ENCODE data around the gene ARGLU1.

ARGLU1 gene

GRCh38 chr13:106581225-106581624 lies 13.3 kb upstream of the ARGLU1 start:
- DNase-seq, result no peak

DNA sequence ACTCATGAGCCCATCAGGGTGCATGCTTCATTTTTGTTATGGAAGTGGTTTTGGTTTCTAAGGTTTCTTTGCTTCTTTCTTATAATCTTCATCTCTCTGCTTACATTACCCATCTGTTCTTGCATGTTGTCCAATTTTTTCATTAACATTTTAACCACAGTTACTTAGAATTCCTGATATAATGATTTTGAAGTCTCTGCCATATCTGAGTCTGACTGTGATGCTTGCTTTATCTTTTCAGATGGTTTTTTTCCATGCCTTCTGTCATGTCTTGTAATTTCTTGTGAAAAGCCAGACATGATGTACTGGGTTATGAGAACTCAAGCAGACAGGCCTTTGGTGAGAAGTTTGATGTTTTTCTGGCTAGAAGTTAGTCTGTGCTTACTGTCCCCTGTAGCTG lies 8.0 kb upstream of the ARGLU1 start:
- no peak for DNase-seq

DNA sequence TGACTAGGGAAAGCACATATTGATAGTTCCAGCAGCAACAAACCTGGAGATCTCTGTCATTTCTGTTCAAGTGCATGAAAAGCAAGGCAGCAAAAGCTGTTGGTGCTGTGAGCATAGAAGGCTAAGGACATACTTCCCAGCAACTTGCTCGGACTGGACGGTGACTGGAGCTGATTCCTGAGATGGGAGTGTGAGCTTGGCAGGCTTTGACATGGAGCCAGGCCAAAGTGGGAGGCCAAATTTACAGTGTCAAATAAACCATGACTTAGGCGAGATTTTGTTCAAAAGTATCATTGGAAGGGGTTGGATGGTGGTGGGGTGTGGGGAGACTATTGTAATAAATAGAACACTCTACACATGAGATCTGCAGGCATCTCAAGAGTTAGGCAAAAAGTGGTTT lies 5.9 kb upstream of the ARGLU1 start:
- no peak for DNase-seq

DNA sequence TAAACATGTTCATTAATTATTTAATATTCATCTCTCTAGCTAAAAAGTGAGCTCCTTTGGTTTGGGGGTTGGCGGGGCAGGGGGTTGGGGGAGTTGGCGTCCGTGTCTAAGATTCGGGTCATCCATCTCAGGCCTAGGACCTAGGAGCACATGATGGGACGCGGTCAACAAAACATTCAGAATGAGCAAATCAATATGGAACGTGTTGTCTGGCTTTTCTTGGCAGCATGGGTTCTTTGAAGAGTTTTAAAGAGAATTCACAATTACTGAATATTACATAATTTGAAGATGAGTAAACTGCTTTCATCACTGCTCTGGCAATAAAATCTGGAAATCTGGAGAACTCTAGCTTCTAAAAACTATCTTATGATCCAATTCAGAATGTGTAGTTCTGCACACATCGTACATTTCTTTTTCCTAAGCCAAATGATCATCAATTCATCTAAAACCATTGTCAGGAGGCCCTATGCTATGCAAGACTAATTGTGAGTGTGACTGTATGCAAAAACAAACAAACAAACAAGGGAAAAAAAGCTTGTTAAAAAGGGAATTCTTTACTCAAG lies 5.4 kb upstream of the ARGLU1 start:
- no peak for DNase-seq

DNA sequence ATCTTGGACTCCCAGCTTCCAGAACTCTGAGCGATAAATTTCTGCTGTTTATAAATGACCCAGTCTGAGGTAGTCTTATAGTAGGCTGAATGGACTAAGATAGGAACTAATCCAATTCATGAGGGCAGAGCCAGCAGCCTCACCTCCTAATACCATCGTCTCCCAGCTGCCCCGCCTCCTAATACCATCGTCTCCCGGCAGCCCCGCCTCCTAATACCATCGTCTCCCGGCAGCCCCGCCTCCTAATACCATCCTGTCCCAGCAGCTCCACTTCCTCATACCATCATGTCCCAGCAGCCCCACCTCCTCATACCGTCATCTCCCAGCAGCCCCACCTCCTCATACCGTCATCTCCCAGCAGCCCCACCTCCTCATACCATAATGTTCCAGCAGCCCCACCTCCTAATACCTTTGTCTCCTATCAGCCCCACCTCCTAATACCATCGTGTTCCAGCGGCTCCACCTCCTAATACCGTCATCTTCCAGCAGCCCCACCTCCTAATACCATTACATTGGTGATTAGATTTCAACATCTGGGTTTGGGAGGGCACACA lies 2.4 kb upstream of the ARGLU1 start:
- DNase-seq, result peak; percentile 4 to 67 (median 36)

DNA sequence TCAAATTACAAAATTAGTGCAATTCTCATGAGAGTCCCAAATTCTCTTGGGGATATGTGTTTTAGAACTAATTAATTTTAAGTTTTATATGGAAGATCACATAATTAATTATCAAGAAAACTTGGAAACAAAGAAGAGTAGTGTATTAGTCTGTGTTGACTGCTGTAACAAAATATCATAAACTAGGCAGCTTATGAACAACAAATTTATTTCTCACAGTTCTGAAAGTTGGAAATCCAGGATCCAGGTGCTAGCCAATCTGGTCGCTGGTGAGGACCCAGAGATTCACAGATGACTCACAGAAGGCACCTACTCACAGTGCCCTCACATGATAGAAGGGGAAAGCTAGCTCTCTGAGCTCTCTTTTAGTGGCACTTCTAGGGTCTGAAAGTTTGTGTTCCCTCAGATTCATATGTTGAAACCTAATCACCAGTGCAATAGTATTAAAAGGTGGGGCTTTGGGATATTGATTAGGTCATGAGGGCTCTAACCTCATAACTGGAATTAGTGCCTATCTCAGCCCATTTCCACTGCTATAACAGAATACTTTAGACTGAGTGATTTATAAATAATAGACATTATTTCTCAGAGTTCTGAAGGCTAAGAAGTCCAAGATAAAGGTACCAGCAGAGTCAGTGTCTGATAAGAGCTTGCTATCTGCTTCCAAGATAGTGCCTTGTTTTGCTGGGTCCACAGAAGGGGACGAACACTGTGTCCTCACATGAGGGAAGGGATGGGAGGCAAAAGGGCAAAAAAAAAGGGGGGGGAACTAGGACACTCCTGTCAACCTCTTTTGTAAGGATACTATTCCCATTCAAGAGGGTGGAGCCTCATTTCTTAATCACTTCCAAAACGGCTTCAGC lies 1.5 kb upstream of the ARGLU1 start:
- DNase-seq, result no peak

- no peak for DNase-seq
Measured at GRCh38 chr13:106568299-106569003, 514 bp upstream of the ARGLU1 start.

DNA sequence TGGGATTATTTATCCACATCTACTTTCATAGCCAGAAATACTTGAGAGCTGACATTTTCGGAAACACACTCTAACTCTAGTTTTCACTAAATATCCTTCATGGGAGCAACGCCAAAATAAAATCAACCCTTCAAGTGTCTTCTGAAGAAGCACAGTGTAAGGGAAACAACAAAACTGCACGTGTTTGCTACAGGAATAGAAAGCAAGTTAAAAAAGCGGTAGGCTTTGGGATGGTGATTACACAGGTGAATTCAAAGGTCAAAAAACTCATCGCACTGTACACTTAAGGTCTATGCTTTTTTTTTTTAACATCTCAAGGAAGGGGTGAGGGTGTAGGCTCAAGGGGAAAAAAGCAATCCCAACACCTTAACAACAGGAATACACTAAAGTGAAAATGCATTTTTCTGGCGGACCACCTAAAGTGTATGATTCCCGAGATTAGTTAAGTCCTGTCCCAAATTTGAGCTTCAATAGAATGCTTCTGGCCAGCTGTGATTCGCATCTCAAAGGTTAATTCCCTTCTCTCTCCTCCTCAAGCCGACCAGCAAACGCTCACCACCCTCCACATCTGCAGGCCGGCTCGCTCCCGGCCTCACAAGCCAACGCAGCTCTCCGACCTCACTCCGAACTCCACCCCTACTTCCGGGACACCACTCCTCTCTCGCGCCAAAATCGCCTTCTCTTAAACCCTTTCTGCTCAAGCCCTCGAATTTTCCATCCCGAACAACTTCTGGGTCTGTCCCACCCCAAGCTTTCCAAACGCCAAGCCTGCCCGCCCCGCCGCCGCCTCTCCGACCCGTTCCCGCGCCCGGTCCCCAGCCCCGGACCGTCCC lies 1.1 kb downstream of the ARGLU1 start:
- DNase-seq, result peak in 2 of 4 experiments; percentile 3 to 14

- DNase-seq, result no peak
Measured at GRCh38 chr13:106565127-106565775, 2.7 kb downstream of the ARGLU1 start.

GRCh38 chr13:106562301-106562700 lies 5.6 kb downstream of the ARGLU1 start:
- DNase-seq, result no peak

DNA sequence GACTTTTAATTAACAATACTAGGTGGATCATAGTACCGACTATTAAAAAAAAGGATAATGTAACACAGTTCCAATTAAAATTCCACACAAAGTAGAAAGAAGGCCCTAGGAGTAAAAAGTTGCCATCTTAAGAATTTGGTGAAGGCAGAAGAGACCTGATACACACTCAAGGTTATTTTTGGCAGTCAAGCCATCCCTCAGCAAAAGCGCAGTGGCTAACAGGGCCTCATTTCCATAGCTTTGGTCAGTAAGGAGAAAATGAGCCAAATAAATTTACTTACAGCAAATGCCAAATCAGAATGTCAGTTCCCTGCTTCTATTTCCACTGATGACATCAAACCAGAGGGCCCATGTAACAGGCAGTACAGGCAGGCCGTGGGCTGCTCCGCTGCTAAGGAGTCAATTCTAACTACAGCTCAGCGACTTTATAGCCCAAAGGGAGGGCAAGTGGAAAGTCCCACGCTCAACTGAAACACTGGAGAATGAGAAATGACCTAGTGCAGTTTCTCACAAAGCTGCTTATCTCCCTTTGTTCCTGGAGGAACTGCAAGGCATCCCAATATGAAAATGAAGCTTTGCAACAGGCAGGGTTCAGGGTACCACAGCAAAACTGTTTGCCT lies 6.3 kb downstream of the ARGLU1 start:
- peak in 1 of 4 experiments; percentile 13 for DNase-seq

DNA sequence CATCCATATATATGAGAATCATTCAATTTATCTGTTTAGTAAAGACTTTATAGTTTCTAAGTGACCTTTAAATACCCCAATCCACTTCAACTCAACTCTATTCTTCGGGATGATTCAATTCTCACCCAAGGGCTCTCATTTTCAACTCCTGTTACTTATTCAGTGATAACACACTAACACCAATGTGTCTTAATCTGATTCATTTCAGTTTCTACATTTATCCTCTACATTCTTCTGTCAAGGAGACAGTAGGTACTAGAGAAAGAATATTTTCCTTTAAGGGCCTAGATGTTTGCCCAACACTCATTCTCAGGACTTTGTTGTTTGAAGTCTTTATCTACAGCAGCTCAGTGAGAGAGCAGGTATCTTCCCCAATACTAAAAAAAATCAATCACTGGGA lies 7.1 kb downstream of the ARGLU1 start:
- DNase-seq, result no peak

GRCh38 chr13:106558527-106558926 lies 9.4 kb downstream of the ARGLU1 start:
- no peak for DNase-seq

DNA sequence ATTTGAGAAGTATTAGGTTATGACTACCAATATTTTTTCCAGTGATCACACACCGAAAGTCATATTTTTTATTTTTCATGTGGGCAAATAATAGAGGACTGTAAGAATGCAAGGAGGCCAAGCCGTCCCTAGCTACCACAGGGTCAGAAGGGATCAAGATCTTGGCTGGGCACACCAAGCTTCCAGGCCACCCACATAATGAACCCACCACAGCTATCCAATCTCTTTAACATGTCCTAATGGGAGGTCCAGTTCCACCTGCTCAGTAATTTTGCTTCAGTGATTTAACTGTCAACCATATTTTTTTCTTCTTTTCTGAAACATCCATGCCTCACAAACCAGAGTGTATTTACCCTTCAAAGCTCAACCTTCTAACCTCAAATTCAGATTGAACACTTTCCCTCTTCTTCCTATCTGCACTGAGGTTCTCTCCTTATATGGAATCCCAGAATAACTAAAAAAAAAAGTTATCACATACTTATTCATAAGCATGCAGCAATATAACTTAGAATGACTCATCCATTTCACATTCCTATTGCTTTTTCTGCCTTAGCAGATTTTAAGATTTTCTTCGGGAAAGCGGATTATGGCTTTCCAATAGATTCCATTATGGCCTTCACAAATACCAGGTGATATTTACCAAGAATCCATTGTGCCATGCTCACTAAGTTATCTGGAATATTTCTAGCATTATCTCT lies 12.2 kb downstream of the ARGLU1 start:
- no peak for DNase-seq

DNA sequence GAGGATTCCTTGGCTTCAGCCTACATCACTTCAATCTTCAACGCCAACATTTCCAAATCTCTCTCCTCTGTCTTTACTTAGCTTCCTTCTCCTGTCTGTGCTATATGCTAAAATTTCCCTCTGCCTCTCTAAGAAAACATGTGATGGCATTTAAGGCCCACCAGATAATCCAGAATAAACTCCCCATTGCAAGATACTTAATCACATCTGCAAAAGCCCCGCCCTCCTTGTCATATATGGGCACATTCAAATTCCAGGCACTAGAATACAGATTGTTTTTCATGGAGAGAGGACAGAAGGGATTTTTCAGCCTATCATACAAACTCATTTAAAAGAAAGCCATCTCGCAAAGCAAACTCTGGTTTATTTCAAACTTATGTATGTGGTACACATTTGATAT lies 16.2 kb downstream of the ARGLU1 start:
- no peak for DNase-seq

- no peak for DNase-seq
Measured at GRCh38 chr13:106551350-106551749, 16.6 kb downstream of the ARGLU1 start.

DNA sequence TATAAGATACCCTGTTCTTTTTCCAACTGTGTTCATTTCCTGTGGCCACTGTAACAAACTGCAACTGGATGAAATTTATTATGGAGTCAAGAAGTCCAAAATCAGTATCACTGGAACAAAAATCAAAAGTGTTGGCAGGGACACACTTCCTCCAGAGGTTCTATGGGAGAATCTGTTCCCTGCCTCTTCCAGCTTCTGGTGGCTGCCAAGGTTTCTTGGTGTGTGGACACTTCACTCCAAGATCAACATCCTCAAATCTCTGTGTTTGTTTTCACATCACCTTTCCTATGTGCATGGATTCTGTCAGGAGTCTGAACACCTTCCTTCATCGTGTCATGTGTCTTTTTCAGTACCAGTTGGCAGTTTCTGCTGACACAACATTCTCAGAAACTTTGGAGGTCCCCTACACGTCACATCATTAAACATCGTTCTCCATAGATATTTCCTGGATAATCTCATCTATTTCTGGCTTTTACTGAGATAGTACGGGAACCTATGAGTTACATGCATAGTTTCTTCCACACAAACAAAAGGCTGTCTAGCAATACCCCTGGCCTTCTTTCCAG lies 17.3 kb downstream of the ARGLU1 start:
- DNase-seq, result no peak

GRCh38 chr13:106548064-106548696 lies 19.8 kb downstream of the ARGLU1 start:
- no peak for DNase-seq

- DNase-seq, result no peak
Measured at GRCh38 chr13:106541826-106542225, 26.1 kb downstream of the ARGLU1 start.

DNA sequence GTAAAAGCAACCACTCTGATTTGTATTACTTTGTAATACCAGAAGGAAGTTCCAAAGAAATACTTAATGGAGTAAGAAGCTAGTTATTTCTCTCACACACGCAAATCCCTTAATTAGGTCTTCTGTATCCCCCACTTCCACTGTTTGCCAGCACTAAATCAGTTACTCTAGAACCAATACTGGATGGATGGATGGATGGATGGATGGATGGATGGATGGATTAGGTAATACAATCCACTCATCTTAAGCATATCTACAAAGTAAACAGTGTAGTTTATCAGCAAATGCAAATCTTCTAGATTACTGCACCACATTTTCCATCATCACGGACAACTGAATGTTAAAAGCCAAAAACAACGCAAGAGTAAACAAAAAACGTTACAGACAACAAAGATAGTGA lies 27.3 kb downstream of the ARGLU1 start:
- no peak for DNase-seq

Measured in activated CD4-positive, CD25-positive, alpha-beta regulatory T cell (primary cell).